Endothelial cell of umbilical vein (primary cell): ENCODE measurements around the gene COA4. TPM values are rescaled to one million over a fixed set of nuclear protein-coding genes. Genes with fewer than 3 reads are reported as not detected.

Experiments used
- BruUV-seq: library from RNA; stranded (reverse); fragments of 400-500 nt; replicated peaks from 2 replicates; lab custom pipeline; 2021; lab: Mats Ljungman, UMichigan
- CTCF ChIA-PET: fragments of 300-600, 350-600 bp; sonication (Branson Sonifier 250); formaldehyde crosslinking; loops from one replicate; lab custom pipeline; 2021; ENCODE audit warnings: antibody characterized with exemption, inconsistent platforms; lab: Charles Lee
- POLR2A ChIA-PET: fragments of 300-600, 350-600 bp; sonication (Branson Sonifier 250); formaldehyde crosslinking; loops from one replicate; lab custom pipeline; 2021; ENCODE audit warnings: antibody characterized with exemption, inconsistent platforms; lab: Charles Lee
- DNase-seq: peaks from one replicate; pipeline ENCODE4 v3.0.0-alpha.2; 2011; ENCODE audit warnings: low read depth, low spot score
- FAIRE-seq: peaks from 2 replicates; lab custom pipeline; 2011; peaks lifted over from hg19 to GRCh38; lab: Jason Lieb, UNC
- H2AFZ ChIP-seq: 2 replicates; pipeline ENCODE4 v1.6.0; 2012; ENCODE audit warnings: low read depth, low read length, control low read depth, inconsistent platforms
- H3K27ac ChIP-seq: 2 replicates; pipeline ENCODE4 v1.5.1; 2011; ENCODE audit warnings: low read depth, mild to moderate bottlenecking, control low read depth, low read length, moderate library complexity; ENCODE audit not compliant: insufficient read depth
- H3K27me3 ChIP-seq, 2 experiments: 2 replicates each; pipeline versions ENCODE4 v1.6.0 to v1.6.1; 2011; ENCODE audit warnings: low read length in 2 of 2, mixed read lengths in 1 of 2; ENCODE audit not compliant: control insufficient read depth in 2 of 2, insufficient read depth in 2 of 2
- H3K36me3 ChIP-seq, 2 experiments: 2 replicates in 1 of 2; 3 replicates in 1 of 2; pipeline ENCODE4 v1.5.1; 2011; ENCODE audit warnings: low read length in 2 of 2, mild to moderate bottlenecking in 1 of 2, moderate library complexity in 1 of 2; ENCODE audit not compliant: control insufficient read depth in 2 of 2, insufficient read depth in 2 of 2; ENCODE audit errors: extremely low read depth in 1 of 2
- H3K4me1 ChIP-seq: 3 replicates; pipeline ENCODE4 v1.5.1; 2011; ENCODE audit warnings: mild to moderate bottlenecking, low read length; ENCODE audit not compliant: control insufficient read depth, insufficient read depth; ENCODE audit errors: extremely low read depth
- H3K4me2 ChIP-seq: 2 replicates; pipeline ENCODE4 v1.6.1; 2011; ENCODE audit warnings: low read length, control low read depth, mixed read lengths; ENCODE audit not compliant: insufficient read depth
- H3K4me3 ChIP-seq, 3 experiments: fragments of 200-600 bp in 1 of 3; sonication (generic), shearing (Covaris generic) in 1 of 3; replicated peaks in 1 of 3; 2 replicates each; pipeline ENCODE4 v1.5.1; 2011 to 2016; ENCODE audit warnings: control low read depth in 3 of 3, low read length in 3 of 3, mild to moderate bottlenecking in 2 of 3, inconsistent platforms in 1 of 3, low read depth in 1 of 3, moderate library complexity in 1 of 3; ENCODE audit not compliant: insufficient read depth in 1 of 3
- H3K79me2 ChIP-seq: 2 replicates; pipeline ENCODE4 v1.6.0; 2012; ENCODE audit warnings: low read length, inconsistent platforms; ENCODE audit not compliant: control insufficient read depth, insufficient read depth
- H3K9ac ChIP-seq: replicated peaks from 2 replicates; pipeline ENCODE3; 2011; ENCODE audit warnings: low read length, control low read depth; ENCODE audit not compliant: insufficient read depth; ENCODE audit errors: extremely low read depth
- H3K9me1 ChIP-seq: replicated peaks from 3 replicates; pipeline ENCODE4 v1.6.0; 2011; ENCODE audit warnings: mild to moderate bottlenecking, low read length; ENCODE audit not compliant: control insufficient read depth, insufficient read depth; ENCODE audit errors: extremely low read depth
- H3K9me3 ChIP-seq: replicated peaks from 2 replicates; pipeline ENCODE4 v1.5.1; 2012; ENCODE audit warnings: low read length, inconsistent platforms; ENCODE audit not compliant: control insufficient read depth, insufficient read depth
- H4K20me1 ChIP-seq: replicated peaks from 2 replicates; pipeline ENCODE3; 2011; ENCODE audit warnings: mild to moderate bottlenecking, low read length; ENCODE audit not compliant: control insufficient read depth, insufficient read depth; ENCODE audit errors: extremely low read depth
- EZH2 ChIP-seq: IDR thresholded peaks from 2 replicates; pipeline ENCODE4 v1.6.1; 2012; ENCODE audit warnings: borderline replicate concordance, low read depth, mild to moderate bottlenecking, moderate library complexity, low read length, inconsistent platforms; ENCODE audit not compliant: severe bottlenecking
- FOS ChIP-seq: IDR thresholded peaks from 2 replicates; pipeline ENCODE4 v1.6.1; 2011; ENCODE audit warnings: mild to moderate bottlenecking, low read length, moderate library complexity, borderline replicate concordance; ENCODE audit not compliant: insufficient read depth
- GATA2 ChIP-seq: IDR thresholded peaks from 2 replicates; pipeline ENCODE4 v1.7.0; 2011; ENCODE audit warnings: low read depth, mild to moderate bottlenecking, moderate library complexity, mixed read lengths, low read length; ENCODE audit not compliant: insufficient read length, insufficient read depth
- JUN ChIP-seq: IDR thresholded peaks from 2 replicates; pipeline ENCODE4 v1.6.1; 2011; ENCODE audit warnings: borderline replicate concordance, low read depth; ENCODE audit not compliant: insufficient read length, insufficient read depth
- MYC ChIP-seq: IDR thresholded peaks from one replicate; pipeline ENCODE4 v1.6.1; 2011; ENCODE audit warnings: mild to moderate bottlenecking, low read depth, low read length
- POLR2A ChIP-seq: IDR thresholded peaks from 2 replicates; pipeline ENCODE4 v1.6.1; 2012; ENCODE audit warnings: low read depth, mild to moderate bottlenecking, control low read depth, low read length
- POLR2AphosphoS5 ChIP-seq: IDR thresholded peaks from 2 replicates; pipeline ENCODE4 v1.6.1; 2012; ENCODE audit warnings: low read depth, mild to moderate bottlenecking, control low read depth, low read length, moderate library complexity; ENCODE audit not compliant: insufficient read depth
- dilution Hi-C: fragments of 300-500 bp; cut with MboI; formaldehyde crosslinking; loops from one replicate; pipeline ENCODE4 v1.15.0; 2019; ENCODE audit warnings: low sequenced_read_pairs; ENCODE audit not compliant: extremely low pct_ligation_motif_present
- intact Hi-C: fragments of 100-400 bp; cut with micrococcal nuclease; formaldehyde crosslinking; loops from one replicate; pipeline ENCODE4 v1.10.0; 2022
- polyA plus RNA-seq, 4 experiments: library from polyadenylated mRNA; depleted of rRNA in 3 of 4; stranded (reverse) in 3 of 4; unstranded in 1 of 4; fragments of >200 nt; gene quantifications; 2 replicates each; pipeline versions ENCODE4 v1.2.1 to v1.2.3, GENCODE V29; 2011 to 2012; ENCODE audit warnings: missing spikeins in 1 of 4
- total RNA-seq: library from RNA; stranded (reverse); gene quantifications from 2 replicates; pipeline ENCODE4 v1.2.3, GENCODE V29; 2021
- TF ChIP-seq, protein P1 (sequence below), 2 donors: IDR thresholded peaks; 1 replicate in 1 of 2; 2 replicates in 1 of 2; pipeline ENCODE4 v1.5.1; 2011; ENCODE audit warnings: low read length in 2 of 2, mild to moderate bottlenecking in 2 of 2, moderate library complexity in 2 of 2, control low read depth in 1 of 2, inconsistent platforms in 1 of 2, low read depth in 1 of 2; ENCODE audit not compliant: insufficient read depth in 1 of 2; ENCODE audit errors: extremely low read depth in 1 of 2

Gene COA4
- total and polyA plus RNA-seq, 2 donors (not counting 3 experiments of a cell fraction or from before 2014, with no cell fraction given): 58.1 to 120 TPM

DNA sequence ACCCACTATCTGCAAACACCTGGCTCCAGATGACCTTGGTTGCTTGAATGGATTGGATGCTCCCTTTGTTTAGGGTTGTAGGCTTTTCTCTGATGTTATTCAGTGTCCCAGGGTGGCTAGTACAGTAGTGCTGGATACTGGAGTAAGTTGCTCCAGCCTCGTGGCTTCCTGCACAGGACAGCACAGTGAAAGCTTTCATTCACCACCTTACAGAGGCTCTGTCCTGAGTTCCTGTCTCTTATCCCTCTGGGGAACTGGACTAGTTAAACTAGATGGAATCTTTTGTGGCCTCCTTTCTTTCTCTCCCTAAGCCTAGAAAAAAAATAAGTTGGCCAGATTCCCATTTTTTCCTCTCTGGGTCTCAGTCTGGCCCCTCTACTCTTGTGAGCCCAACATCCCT lies 46.4 kb downstream of the COA4 start:
- BruUV-seq: no TSS peak
- no peaks in the 10 kb centered on the region for H3K27me3 ChIP-seq

More for the DNA sequence above, 46.4 kb downstream of the COA4 start:
- dilution Hi-C loops: no loop called here
- no peak for TF ChIP-seq EZH2
- TF ChIP-seq, protein P1, sequence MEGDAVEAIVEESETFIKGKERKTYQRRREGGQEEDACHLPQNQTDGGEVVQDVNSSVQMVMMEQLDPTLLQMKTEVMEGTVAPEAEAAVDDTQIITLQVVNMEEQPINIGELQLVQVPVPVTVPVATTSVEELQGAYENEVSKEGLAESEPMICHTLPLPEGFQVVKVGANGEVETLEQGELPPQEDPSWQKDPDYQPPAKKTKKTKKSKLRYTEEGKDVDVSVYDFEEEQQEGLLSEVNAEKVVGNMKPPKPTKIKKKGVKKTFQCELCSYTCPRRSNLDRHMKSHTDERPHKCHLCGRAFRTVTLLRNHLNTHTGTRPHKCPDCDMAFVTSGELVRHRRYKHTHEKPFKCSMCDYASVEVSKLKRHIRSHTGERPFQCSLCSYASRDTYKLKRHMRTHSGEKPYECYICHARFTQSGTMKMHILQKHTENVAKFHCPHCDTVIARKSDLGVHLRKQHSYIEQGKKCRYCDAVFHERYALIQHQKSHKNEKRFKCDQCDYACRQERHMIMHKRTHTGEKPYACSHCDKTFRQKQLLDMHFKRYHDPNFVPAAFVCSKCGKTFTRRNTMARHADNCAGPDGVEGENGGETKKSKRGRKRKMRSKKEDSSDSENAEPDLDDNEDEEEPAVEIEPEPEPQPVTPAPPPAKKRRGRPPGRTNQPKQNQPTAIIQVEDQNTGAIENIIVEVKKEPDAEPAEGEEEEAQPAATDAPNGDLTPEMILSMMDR (IDR thresholded peaks at IDR 0.05; ENCODE audit: extremely low read depth in 1 of 2, insufficient read depth in 1 of 2, low read depth in 1 of 2, low read length in 2 of 2): no peak
- no peak for TF ChIP-seq GATA2
- no peak for TF ChIP-seq JUN
- TF ChIP-seq POLR2AphosphoS5: no peak
- TF ChIP-seq POLR2A: no peak
- TF ChIP-seq FOS: no peak
- no peak for TF ChIP-seq MYC
- Histone ChIP-seq H4K20me1 (no peaks in the 10 kb centered on the region), H3K9me3 (no peaks in the 10 kb centered on the region), H3K4me1 (no peaks in the 10 kb centered on the region), H3K4me3 (no peak overlapping the region), H3K4me2 (no peak overlapping the region), H3K36me3 (peaks cover 0 to 2% of the 10 kb centered on the region in 2 experiments), H3K79me2 (no peaks in the 10 kb centered on the region), H3K27ac (no peak overlapping the region), H3K9me1 (no peaks in the 10 kb centered on the region), H2AFZ (no peak overlapping the region), H3K9ac (no peak overlapping the region)
- ChIA-PET CTCF (no interaction called here), POLR2A (no interaction called here)
- no peak for FAIRE-seq
- DNase-seq: no peak
- intact Hi-C loops: no loop called here

Other genes with a start within 250 kb of the COA4 start
- gene PLEKHB1, start 230.3 kb downstream of the COA4 start, total RNA-seq: 0.75 TPM in 1 of 2 replicates, not detected in the other
- gene PLEKHB1, start 230.3 kb downstream of the COA4 start, polyA plus RNA-seq: 0.76 and 0.99 TPM in 2 replicates
- 130 and 138 TPM in 2 replicates for gene RAB6A, start 115.8 kb downstream of the COA4 start, total RNA-seq
- 40.4 and 45.0 TPM in 2 replicates for gene RAB6A, start 115.8 kb downstream of the COA4 start, polyA plus RNA-seq
- gene MRPL48, start 89.0 kb downstream of the COA4 start, total RNA-seq: 35.2 and 38.3 TPM in 2 replicates
- gene MRPL48, start 89.0 kb downstream of the COA4 start, polyA plus RNA-seq: 19.5 and 25.0 TPM in 2 replicates
- gene PAAF1, start 153 bp upstream of the COA4 start, total RNA-seq: 14.5 and 16.1 TPM in 2 replicates
- gene PAAF1, start 153 bp upstream of the COA4 start, polyA plus RNA-seq: 8.8 and 9.8 TPM in 2 replicates
- 0.46 TPM in 1 of 2 replicates, not detected in the other for gene DNAJB13, start 74.2 kb upstream of the COA4 start, total RNA-seq
- gene DNAJB13, start 74.2 kb upstream of the COA4 start, polyA plus RNA-seq: 0.07 TPM in 1 of 2 replicates, not detected in the other
- gene UCP2, start 106.0 kb upstream of the COA4 start, total RNA-seq: 12.1 and 16.5 TPM in 2 replicates
- 21.4 and 24.0 TPM in 2 replicates for gene UCP2, start 106.0 kb upstream of the COA4 start, polyA plus RNA-seq
- gene UCP3, start 132.2 kb upstream of the COA4 start, total RNA-seq: 1.3 and 1.4 TPM in 2 replicates
- gene UCP3, start 132.2 kb upstream of the COA4 start, polyA plus RNA-seq: 1.1 and 1.4 TPM in 2 replicates